ENCODE measurements around the gene CDKL4.
"Not testable (repeated sequence)": the region's sequence is repeated elsewhere in the genome, so short reads cannot be mapped to it uniquely, and the experiment has no call there.

Gene CDKL4

GRCh38 chr2:39243469-39244123, at the start of gene CDKL4:
Gene CDKL4, minus strand, starts transcription at chr2:39243970.
- no peak for DNase-seq

GRCh38 chr2:39290433-39290832, 46.7 kb upstream of the CDKL4 start:
- no peak for DNase-seq

- DNase-seq: no peak
Observed at GRCh38 chr2:39289609-39290008, 45.8 kb upstream of the CDKL4 start.

GRCh38 chr2:39283561-39283960, 39.8 kb upstream of the CDKL4 start:
- no peak for DNase-seq

GRCh38 chr2:39281391-39281790, 37.6 kb upstream of the CDKL4 start:
- no peak for DNase-seq

- DNase-seq: no peak
Observed at GRCh38 chr2:39275016-39275415, 31.2 kb upstream of the CDKL4 start.

- no peak for DNase-seq
Observed at GRCh38 chr2:39269941-39270340, 26.2 kb upstream of the CDKL4 start.

GRCh38 chr2:39266916-39267434, 23.2 kb upstream of the CDKL4 start:
- no peak for DNase-seq

- no peak for DNase-seq
Observed at GRCh38 chr2:39266139-39266805, 22.5 kb upstream of the CDKL4 start.

GRCh38 chr2:39265315-39265714, 21.5 kb upstream of the CDKL4 start:
- DNase-seq: no peak

- DNase-seq: no peak
Observed at GRCh38 chr2:39264733-39265132, 21.0 kb upstream of the CDKL4 start.

- no peak for DNase-seq
Observed at GRCh38 chr2:39260087-39260486, 16.3 kb upstream of the CDKL4 start.

- DNase-seq: no peak
Observed at GRCh38 chr2:39256040-39256439, 12.3 kb upstream of the CDKL4 start.

GRCh38 chr2:39252888-39253518, 9.2 kb upstream of the CDKL4 start:
- no peak for DNase-seq

GRCh38 chr2:39247512-39248043, 3.8 kb upstream of the CDKL4 start:
- no peak for DNase-seq

- DNase-seq: no peak
Observed at GRCh38 chr2:39246382-39246980, 2.7 kb upstream of the CDKL4 start.

GRCh38 chr2:39244963-39245625, 1.3 kb upstream of the CDKL4 start:
- not testable (repeated sequence) for DNase-seq

GRCh38 chr2:39244241-39244862, 582 bp upstream of the CDKL4 start:
- not testable (repeated sequence) for DNase-seq

- no peak for DNase-seq
Observed at GRCh38 chr2:39241588-39241987, 2.2 kb downstream of the CDKL4 start.

GRCh38 chr2:39240758-39241157, 3.0 kb downstream of the CDKL4 start:
- DNase-seq: no peak

- DNase-seq: no peak
Observed at GRCh38 chr2:39234754-39235153, 9.0 kb downstream of the CDKL4 start.

- no peak for DNase-seq
Observed at GRCh38 chr2:39232141-39232540, 11.6 kb downstream of the CDKL4 start.
